Subcutaneous adipose tissue (tissue), 4 donors: ENCODE data around the gene SRSF8. TPM values are rescaled to one million over a fixed set of nuclear protein-coding genes. Genes with fewer than 3 reads are reported as not detected.

Experiments used
- CTCF ChIP-seq: fragments of 450-650 bp; IDR thresholded peaks from one replicate; pipeline ENCODE4 v1.5.1; 2016; ENCODE audit warnings: low read depth, mild to moderate bottlenecking, control low read depth, antibody characterized with exemption, moderate library complexity
- total RNA-seq, 4 donors: library from RNA; depleted of rRNA; stranded (reverse); fragments of >200 nt; gene quantifications; one replicate each; pipeline ENCODE4 v1.1.0, GENCODE V29; 2016

SRSF8 gene
- total RNA-seq, 4 donors from 2014 or later, result 25.8 to 33.7 (median 28.3) TPM

GRCh38 chr11:95082576-95083001 lies 15.9 kb downstream of the SRSF8 start:
- no peak for TF ChIP-seq CTCF

GRCh38 chr11:95084509-95084908 lies 17.8 kb downstream of the SRSF8 start:
- TF ChIP-seq CTCF, result no peak

GRCh38 chr11:95085117-95085816 lies 18.5 kb downstream of the SRSF8 start:
- no peak for TF ChIP-seq CTCF

GRCh38 chr11:95086151-95086550 lies 19.4 kb downstream of the SRSF8 start:
- TF ChIP-seq CTCF, result no peak

- TF ChIP-seq CTCF, result no peak
These were observed 20.3 kb downstream of the SRSF8 start for GRCh38 chr11:95086836-95087570.

GRCh38 chr11:95088946-95089619 lies 22.4 kb downstream of the SRSF8 start:
- no peak for TF ChIP-seq CTCF
